ENCODE results near the gene FKBP5.
"Not testable (repeated sequence)": the region's sequence is repeated elsewhere in the genome, so short reads cannot be mapped to it uniquely, and the experiment has no call there.

FKBP5 gene

GRCh38 chr6:35580836-35581235 is 107.9 kb downstream of the FKBP5 start:
- Histone ChIP-seq H3K4me2 (ENCODE audit: low read length) (no peak overlapping the region), H3F3A (ENCODE audit: insufficient read depth, low read length) (no peaks in the 10 kb centered on the region), H3K27ac (ENCODE audit: low read depth, low read length, poor library complexity, severe bottlenecking) (no peak overlapping the region), H3K36me3 (ENCODE audit: insufficient read depth, low read length) (peaks cover 80% of the 10 kb centered on the region), H2AFZ (ENCODE audit: low read length) (no peak overlapping the region), H4K20me1 (ENCODE audit: insufficient read depth, low read length) (no peaks in the 10 kb centered on the region), H3K9me2 (ENCODE audit: low read depth, low read length) (no peaks in the 10 kb centered on the region), H3K79me2 (ENCODE audit: insufficient read depth, low read length) (no peaks in the 10 kb centered on the region), H3K4me3 (ENCODE audit: low read depth, low read length, poor library complexity, severe bottlenecking) (no peak overlapping the region), H3K27me3 (ENCODE audit: insufficient read depth, low read length) (no peaks in the 10 kb centered on the region), H3K9me3 (ENCODE audit: low read length) (no peaks in the 10 kb centered on the region), H3K9ac (ENCODE audit: low read length) (no peak overlapping the region), H3K4me1 (ENCODE audit: insufficient read depth, low read length, severe bottlenecking) (peaks cover 16% of the 10 kb centered on the region)
- TF ChIP-seq, protein P1, sequence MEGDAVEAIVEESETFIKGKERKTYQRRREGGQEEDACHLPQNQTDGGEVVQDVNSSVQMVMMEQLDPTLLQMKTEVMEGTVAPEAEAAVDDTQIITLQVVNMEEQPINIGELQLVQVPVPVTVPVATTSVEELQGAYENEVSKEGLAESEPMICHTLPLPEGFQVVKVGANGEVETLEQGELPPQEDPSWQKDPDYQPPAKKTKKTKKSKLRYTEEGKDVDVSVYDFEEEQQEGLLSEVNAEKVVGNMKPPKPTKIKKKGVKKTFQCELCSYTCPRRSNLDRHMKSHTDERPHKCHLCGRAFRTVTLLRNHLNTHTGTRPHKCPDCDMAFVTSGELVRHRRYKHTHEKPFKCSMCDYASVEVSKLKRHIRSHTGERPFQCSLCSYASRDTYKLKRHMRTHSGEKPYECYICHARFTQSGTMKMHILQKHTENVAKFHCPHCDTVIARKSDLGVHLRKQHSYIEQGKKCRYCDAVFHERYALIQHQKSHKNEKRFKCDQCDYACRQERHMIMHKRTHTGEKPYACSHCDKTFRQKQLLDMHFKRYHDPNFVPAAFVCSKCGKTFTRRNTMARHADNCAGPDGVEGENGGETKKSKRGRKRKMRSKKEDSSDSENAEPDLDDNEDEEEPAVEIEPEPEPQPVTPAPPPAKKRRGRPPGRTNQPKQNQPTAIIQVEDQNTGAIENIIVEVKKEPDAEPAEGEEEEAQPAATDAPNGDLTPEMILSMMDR (IDR thresholded peaks at IDR 0.05; ENCODE audit: low read length), result no peak
- TF ChIP-seq EZH2 (IDR thresholded peaks at IDR 0.05; ENCODE audit: borderline replicate concordance, low read length), result no peak

DNA sequence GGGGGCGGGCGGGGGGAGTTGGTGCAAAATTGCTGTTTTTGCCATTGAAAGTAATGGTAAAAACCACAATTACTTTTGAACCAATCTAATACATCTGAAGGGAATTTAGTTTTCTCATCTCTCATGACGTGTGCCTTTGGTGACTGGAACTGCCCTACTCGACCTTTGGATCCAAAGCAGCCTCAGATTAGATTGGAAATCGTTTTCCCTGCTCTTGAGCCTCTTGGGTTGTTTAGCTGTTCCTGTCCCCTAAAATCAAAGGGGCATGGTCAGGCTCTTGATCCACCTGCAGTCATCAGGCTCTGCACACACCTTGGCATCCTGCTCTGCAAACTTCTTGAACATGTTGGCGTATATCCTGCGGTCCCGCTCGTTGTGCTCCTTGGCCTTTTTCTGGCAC is 112.0 kb downstream of the FKBP5 start:
- no peaks in the 10 kb centered on the region for H3K79me2 ChIP-seq (ENCODE audit: insufficient read depth, low read length)
- H3F3A ChIP-seq (ENCODE audit: insufficient read depth, low read length), result no peaks in the 10 kb centered on the region
- no peak overlapping the region for H2AFZ ChIP-seq (ENCODE audit: low read length)
- H3K4me3 ChIP-seq (ENCODE audit: low read depth, low read length, poor library complexity, severe bottlenecking), result no peak overlapping the region
- no peaks in the 10 kb centered on the region for H3K27me3 ChIP-seq (ENCODE audit: insufficient read depth, low read length)
- peaks cover 4% of the 10 kb centered on the region for H3K4me1 ChIP-seq (ENCODE audit: insufficient read depth, low read length, severe bottlenecking)
- H3K9me2 ChIP-seq (ENCODE audit: low read depth, low read length), result no peaks in the 10 kb centered on the region
- no peak overlapping the region for H3K4me2 ChIP-seq (ENCODE audit: low read length)
- TF ChIP-seq, protein P1 (IDR thresholded peaks at IDR 0.05; ENCODE audit: low read length), result no peak
- TF ChIP-seq EZH2 (IDR thresholded peaks at IDR 0.05; ENCODE audit: borderline replicate concordance, low read length), result no peak
- H3K36me3 ChIP-seq (ENCODE audit: insufficient read depth, low read length), result peaks cover 84% of the 10 kb centered on the region
- no peaks in the 10 kb centered on the region for H4K20me1 ChIP-seq (ENCODE audit: insufficient read depth, low read length)
- H3K9me3 ChIP-seq (ENCODE audit: low read length), result no peaks in the 10 kb centered on the region
- H3K9ac ChIP-seq (ENCODE audit: low read length), result no peak overlapping the region
- no peak overlapping the region for H3K27ac ChIP-seq (ENCODE audit: low read depth, low read length, poor library complexity, severe bottlenecking)

GRCh38 chr6:35573495-35574110 is 115.1 kb downstream of the FKBP5 start:
- Histone ChIP-seq H3K36me3 (ENCODE audit: insufficient read depth, low read length) (peaks cover 59% of the 10 kb centered on the region), H3K27ac (ENCODE audit: low read depth, low read length, poor library complexity, severe bottlenecking) (no peak overlapping the region), H3K79me2 (ENCODE audit: insufficient read depth, low read length) (no peaks in the 10 kb centered on the region), H3F3A (ENCODE audit: insufficient read depth, low read length) (no peaks in the 10 kb centered on the region), H3K4me1 (ENCODE audit: insufficient read depth, low read length, severe bottlenecking) (no peaks in the 10 kb centered on the region), H3K9me2 (ENCODE audit: low read depth, low read length) (no peaks in the 10 kb centered on the region), H3K9me3 (ENCODE audit: low read length) (no peaks in the 10 kb centered on the region), H3K27me3 (ENCODE audit: insufficient read depth, low read length) (no peaks in the 10 kb centered on the region), H3K4me2 (ENCODE audit: low read length) (no peak overlapping the region), H2AFZ (ENCODE audit: low read length) (no peak overlapping the region), H4K20me1 (ENCODE audit: insufficient read depth, low read length) (no peaks in the 10 kb centered on the region), H3K9ac (ENCODE audit: low read length) (no peak overlapping the region), H3K4me3 (ENCODE audit: low read depth, low read length, poor library complexity, severe bottlenecking) (no peak overlapping the region)
- no peak for TF ChIP-seq EZH2 (IDR thresholded peaks at IDR 0.05; ENCODE audit: borderline replicate concordance, low read length)
- TF ChIP-seq, protein P1 (IDR thresholded peaks at IDR 0.05; ENCODE audit: low read length), result no peak

- H3F3A ChIP-seq (ENCODE audit: insufficient read depth, low read length); H4K20me1 ChIP-seq (ENCODE audit: insufficient read depth, low read length); H3K4me3 ChIP-seq (ENCODE audit: low read depth, low read length, poor library complexity, severe bottlenecking); H2AFZ ChIP-seq (ENCODE audit: low read length); H3K9me2 ChIP-seq (ENCODE audit: low read depth, low read length); H3K27me3 ChIP-seq (ENCODE audit: insufficient read depth, low read length); H3K79me2 ChIP-seq (ENCODE audit: insufficient read depth, low read length); H3K4me2 ChIP-seq (ENCODE audit: low read length); H3K9me3 ChIP-seq (ENCODE audit: low read length); H3K9ac ChIP-seq (ENCODE audit: low read length); H3K27ac ChIP-seq (ENCODE audit: low read depth, low read length, poor library complexity, severe bottlenecking); H3K4me1 ChIP-seq (ENCODE audit: insufficient read depth, low read length, severe bottlenecking): not testable (repeated sequence)
- peaks cover 34% of the 10 kb centered on the region for H3K36me3 ChIP-seq (ENCODE audit: insufficient read depth, low read length)
Observed at GRCh38 chr6:35570885-35571330, 117.8 kb downstream of the FKBP5 start.

Measured in OCI-LY1 (cell line).